H1 (cell line): ENCODE measurements around the gene HTRA2. TPM values are rescaled to one million over a fixed set of nuclear protein-coding genes. Genes with fewer than 3 reads are reported as not detected.

ENCODE experiments used
- CTCF ChIA-PET: fragments of 300-600 bp; sonication (Branson Sonifier 250); formaldehyde crosslinking; loops from one replicate; lab custom pipeline; 2021; ENCODE audit not compliant: partially characterized antibody; lab: Charles Lee
- POLR2A ChIA-PET: fragments of 300-600 bp; sonication (Branson Sonifier 250); formaldehyde crosslinking; loops from one replicate; lab custom pipeline; 2021; ENCODE audit warnings: inconsistent platforms; ENCODE audit not compliant: partially characterized antibody; lab: Charles Lee
- DNase-seq, 2 experiments: peaks; one replicate each; pipeline versions ENCODE4 v3.0.0 to v3.0.0-alpha.2; 2010 to 2022; ENCODE audit warnings: low spot score in 2 of 2, low read depth in 1 of 2, mixed read lengths in 1 of 2
- FAIRE-seq: peaks from 2 replicates; lab custom pipeline; 2011; peaks lifted over from hg19 to GRCh38; lab: Jason Lieb, UNC
- H2AFZ ChIP-seq: 2 replicates; pipeline ENCODE4 v1.8.1; 2012; ENCODE audit warnings: low read length, inconsistent platforms
- H2AK5ac ChIP-seq: 2 replicates; pipeline ENCODE4 v1.6.1; 2013; ENCODE audit warnings: low read depth, low read length
- H2BK120ac ChIP-seq: replicated peaks from 2 replicates; pipeline ENCODE3; 2013; ENCODE audit warnings: low read depth, low read length, inconsistent platforms
- H2BK12ac ChIP-seq: 2 replicates; pipeline ENCODE4 v1.6.1; 2013; ENCODE audit warnings: low read depth, low read length
- H2BK15ac ChIP-seq: 2 replicates; pipeline ENCODE4 v1.6.1; 2013; ENCODE audit warnings: low read length
- H2BK20ac ChIP-seq: 2 replicates; pipeline ENCODE4 v1.6.1; 2013; ENCODE audit warnings: low read length
- H2BK5ac ChIP-seq: 2 replicates; pipeline ENCODE4 v1.6.1; 2013; ENCODE audit warnings: low read depth, low read length
- H3K14ac ChIP-seq: 2 replicates; pipeline ENCODE4 v1.6.1; 2013; ENCODE audit warnings: inconsistent platforms; ENCODE audit not compliant: insufficient read length
- H3K18ac ChIP-seq: 2 replicates; pipeline ENCODE4 v1.6.1; 2013; ENCODE audit warnings: low read length; ENCODE audit errors: extremely low read depth
- H3K23ac ChIP-seq: 2 replicates; pipeline ENCODE4 v1.6.1; 2013; ENCODE audit warnings: inconsistent platforms; ENCODE audit not compliant: insufficient read length
- H3K23me2 ChIP-seq: 2 replicates; pipeline ENCODE4 v1.6.1; 2013; ENCODE audit warnings: low read depth, low read length
- H3K27ac ChIP-seq: 2 replicates; pipeline ENCODE4 v1.6.1; 2011; ENCODE audit warnings: low read depth, low read length, inconsistent platforms
- H3K27me3 ChIP-seq, 4 experiments: replicated peaks in 1 of 4; 1 replicate in 1 of 4; 2 replicates in 3 of 4; pipeline versions ENCODE4 v1.6.1 to v1.8.1; 2011 to 2013; ENCODE audit warnings: low read length in 3 of 4, mild to moderate bottlenecking in 3 of 4, inconsistent platforms in 2 of 4, mixed read lengths in 2 of 4, moderate library complexity in 1 of 4; ENCODE audit not compliant: control insufficient read depth in 3 of 4, insufficient read depth in 3 of 4; ENCODE audit errors: extremely low read depth in 1 of 4
- H3K36me3 ChIP-seq, 4 experiments: 2 replicates each; pipeline versions ENCODE4 v1.6.1 to v1.8.1; 2011 to 2013; ENCODE audit warnings: mild to moderate bottlenecking in 4 of 4, low read length in 3 of 4, moderate library complexity in 2 of 4, control low read depth in 1 of 4, inconsistent platforms in 1 of 4; ENCODE audit not compliant: insufficient read depth in 4 of 4, control insufficient read depth in 2 of 4
- H3K4ac ChIP-seq: replicated peaks from 2 replicates; pipeline ENCODE3; 2013; ENCODE audit warnings: low read length, low read depth, mixed read lengths, inconsistent platforms; ENCODE audit not compliant: insufficient read length
- H3K4me1 ChIP-seq, 4 experiments: replicated peaks in 1 of 4; 1 replicate in 1 of 4; 2 replicates in 3 of 4; pipeline versions ENCODE4 v1.6.1 to v1.8.1; 2011 to 2013; ENCODE audit warnings: low read length in 3 of 4, inconsistent platforms in 2 of 4, mixed read lengths in 1 of 4; ENCODE audit not compliant: insufficient read depth in 4 of 4, control insufficient read depth in 3 of 4
- H3K4me2 ChIP-seq, 2 experiments: 2 replicates each; pipeline versions ENCODE4 v1.6.1 to v1.8.1; 2011 to 2013; ENCODE audit warnings: low read depth in 2 of 2, low read length in 2 of 2, control low read depth in 1 of 2, inconsistent platforms in 1 of 2, mild to moderate bottlenecking in 1 of 2; ENCODE audit not compliant: insufficient read depth in 1 of 2
- H3K4me3 ChIP-seq, 4 experiments: fragments of 200-600, 300-600 bp in 1 of 4; sonication (generic), shearing (Covaris generic), sonication (Bioruptor Twin) in 1 of 4; 2 replicates each; pipeline versions ENCODE4 v1.5.1 to v1.8.1; 2011 to 2016; ENCODE audit warnings: low read length in 4 of 4, low read depth in 3 of 4, control low read depth in 2 of 4, inconsistent platforms in 2 of 4, mild to moderate bottlenecking in 2 of 4, mixed read lengths in 1 of 4, moderate library complexity in 1 of 4; ENCODE audit not compliant: insufficient read depth in 2 of 4; ENCODE audit errors: extremely low read depth in 1 of 4
- H3K56ac ChIP-seq: replicated peaks from 2 replicates; pipeline ENCODE3; 2013; ENCODE audit warnings: low read depth, mild to moderate bottlenecking, mixed read lengths, low read length, inconsistent platforms; ENCODE audit not compliant: insufficient read length
- H3K79me1 ChIP-seq: 2 replicates; pipeline ENCODE4 v1.6.1; 2013; ENCODE audit warnings: low read depth, low read length, control low read depth
- H3K79me2 ChIP-seq, 2 experiments: 2 replicates each; pipeline versions ENCODE4 v1.6.1 to v1.8.1; 2012 to 2013; ENCODE audit warnings: low read length in 2 of 2, mild to moderate bottlenecking in 2 of 2, inconsistent platforms in 1 of 2; ENCODE audit not compliant: insufficient read depth in 2 of 2, control insufficient read depth in 1 of 2
- H3K9ac ChIP-seq, 4 experiments: replicated peaks in 1 of 4; 1 replicate in 1 of 4; 2 replicates in 3 of 4; pipeline versions ENCODE4 v1.6.1 to v1.8.1; 2011 to 2013; ENCODE audit warnings: low read depth in 3 of 4, low read length in 3 of 4, control low read depth in 2 of 4, mild to moderate bottlenecking in 2 of 4, moderate library complexity in 2 of 4, inconsistent platforms in 1 of 4; ENCODE audit errors: extremely low read depth in 1 of 4
- H3K9me3 ChIP-seq, 2 experiments: 2 replicates each; pipeline versions ENCODE4 v1.6.1 to v1.8.1; 2012 to 2013; ENCODE audit warnings: mild to moderate bottlenecking in 2 of 2, moderate library complexity in 2 of 2, control low read depth in 1 of 2, inconsistent platforms in 1 of 2, low read depth in 1 of 2, low read length in 1 of 2, mixed read lengths in 1 of 2; ENCODE audit not compliant: insufficient read depth in 2 of 2
- H4K20me1 ChIP-seq, 2 experiments: replicated peaks in 1 of 2; 2 replicates each; pipeline versions ENCODE3 to v1.8.1; 2011 to 2013; ENCODE audit warnings: inconsistent platforms in 2 of 2, low read length in 2 of 2, mild to moderate bottlenecking in 1 of 2; ENCODE audit not compliant: insufficient read depth in 2 of 2, control insufficient read depth in 1 of 2
- H4K5ac ChIP-seq: 2 replicates; pipeline ENCODE4 v1.6.1; 2013; ENCODE audit warnings: low read length, low read depth, mixed read lengths, inconsistent platforms; ENCODE audit not compliant: insufficient read length
- H4K8ac ChIP-seq: 2 replicates; pipeline ENCODE4 v1.8.0; 2013; ENCODE audit warnings: mild to moderate bottlenecking, moderate library complexity, low read length, inconsistent platforms; ENCODE audit not compliant: insufficient read depth; ENCODE audit errors: extremely low read depth
- H4K91ac ChIP-seq: replicated peaks from 2 replicates; pipeline ENCODE3; 2013; ENCODE audit warnings: low read length, mixed read lengths, inconsistent platforms; ENCODE audit not compliant: insufficient read length
- EZH2 ChIP-seq: fragments of 200-600 bp; sonication (generic); IDR thresholded peaks from 2 replicates; pipeline ENCODE4 v1.7.1; 2012; ENCODE audit warnings: low read depth, mild to moderate bottlenecking, moderate library complexity, low read length, inconsistent platforms; ENCODE audit not compliant: severe bottlenecking
- RNF2 ChIP-seq: fragments of 200-900, 300-1000 bp; sonication (generic); IDR thresholded peaks from 2 replicates; pipeline ENCODE4 v1.7.1; 2016; ENCODE audit warnings: borderline replicate concordance, low read depth, mild to moderate bottlenecking, antibody characterized with exemption, low read length; ENCODE audit not compliant: poor library complexity, severe bottlenecking; ENCODE audit errors: missing control alignments
- SRF ChIP-seq: IDR thresholded peaks from 2 replicates; pipeline ENCODE4 v1.6.1; 2011; ENCODE audit warnings: mild to moderate bottlenecking, low read depth, low read length, moderate library complexity
- WGBS, 2 experiments: shearing (Covaris generic) in 1 of 2; methylation state at CpG; one replicate each; pipeline versions ENCODE4 v1.1.6 to v1.1.7; 2013 to 2015; ENCODE audit warnings: low lambda C conversion rate in 2 of 2, mixed read lengths in 2 of 2, inconsistent platforms in 1 of 2, low coverage in 1 of 2, missing lambda C conversion rate in 1 of 2; ENCODE audit not compliant: insufficient replicate concordance in 2 of 2, insufficient coverage in 1 of 2, insufficient read length in 1 of 2; ENCODE audit errors: extremely low coverage in 1 of 2, missing lambda C conversion rate in 1 of 2; 5-methylcytosine and 5-hydroxymethylcytosine counted together
- polyA plus RNA-seq, 7 experiments: library from polyadenylated mRNA; depleted of rRNA in 3 of 7; stranded (reverse) in 5 of 7; unstranded in 2 of 7; fragments of >200 nt in 5 of 7; fragments of 200-250 nt in 2 of 7; gene quantifications; 1 replicate in 5 of 7; 2 replicates in 1 of 7; 4 replicates in 1 of 7; pipeline versions ENCODE4 v1.2.1 to v1.2.3, GENCODE V29; 2011 to 2013; ENCODE audit warnings: missing spikeins in 2 of 7, mixed read lengths in 2 of 7
- total RNA-seq: library from RNA; stranded (reverse); fragmentation: NEBNext Ultra II Directional; extraction: Animal tissue kit (Norgen Biotek cat#: 25700); gene quantifications from 2 replicates; pipeline ENCODE4 v1.2.1, GENCODE V29; 2021

HTRA2 gene
- total and polyA plus RNA-seq, 2 of the 8 experiments (the other 6 are each of a cell fraction or from before 2014, with no cell fraction given) = 21.6 to 37.6 TPM

DNA sequence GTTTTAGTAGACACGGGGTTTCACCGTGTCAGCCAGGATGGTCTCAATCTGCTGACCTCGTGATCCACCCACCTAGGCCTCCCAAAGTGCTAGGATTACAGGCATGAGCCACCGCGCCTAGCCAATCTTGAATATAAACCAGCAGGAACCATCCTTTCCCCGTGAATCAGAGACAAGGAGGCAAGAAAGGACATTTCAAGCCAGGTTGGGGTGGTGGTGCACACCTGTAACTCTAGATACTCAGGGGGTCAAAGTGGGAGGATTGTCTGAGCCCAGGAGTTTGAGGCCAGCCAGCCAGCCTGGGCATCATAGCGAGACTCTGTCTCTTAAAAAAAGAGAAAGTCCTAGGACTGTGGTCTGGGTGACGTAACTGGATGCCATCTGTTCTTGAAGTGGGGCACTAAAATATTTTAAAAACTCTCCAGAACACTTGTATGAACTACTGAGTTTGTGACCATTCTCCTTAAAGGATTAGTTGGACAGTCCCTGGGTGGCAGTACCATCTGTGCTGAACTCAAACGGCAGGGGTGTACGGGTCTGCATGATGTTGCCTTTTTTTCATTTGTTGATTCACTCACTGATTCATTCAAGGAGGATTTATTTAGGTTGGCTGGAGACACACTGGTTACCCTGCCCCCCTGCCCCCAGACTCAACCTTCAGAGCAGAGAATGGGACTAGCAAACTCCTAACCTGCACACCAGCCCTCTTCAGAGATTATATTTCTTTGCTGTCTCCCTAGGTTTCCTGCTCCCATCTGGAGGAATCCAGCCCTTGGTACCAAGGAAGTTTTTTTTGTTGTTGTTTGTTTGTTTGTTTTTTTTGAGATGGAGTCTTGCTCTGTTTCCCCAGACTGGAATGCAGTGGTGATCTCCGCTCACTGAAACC lies 18.4 kb upstream of the HTRA2 start:
- Histone ChIP-seq H3K4me1 (peaks cover 2 to 29% (median 16%) of the 10 kb centered on the region in 4 experiments), H3K23ac (no peak overlapping the region), H2AFZ (no peak overlapping the region), H3K27ac (no peak overlapping the region), H2BK120ac (no peak overlapping the region), H2BK20ac (no peak overlapping the region)
- TF ChIP-seq SRF (no peak), RNF2 (peak; percentile 37), EZH2 (peak; percentile 37)
- TF ChIP-seq, all 59 proteins: peak for 2
- FAIRE-seq = no peak
- Histone ChIP-seq H3K9me3 (peaks cover 0 to 7% of the 10 kb centered on the region in 2 experiments; a peak in 2 of 4 replicates), H2BK5ac (no peak overlapping the region), H4K8ac (no peak overlapping the region), H3K4me2 (no peak overlapping the region), H2BK12ac (0 out of 2 replicates have a peak overlapping the region, but pooled peaks have one; percentile 12), H3K14ac (no peak overlapping the region), H3K18ac (no peak overlapping the region), H3K36me3 (peaks cover 0 to 15% (median 0%) of the 10 kb centered on the region in 4 experiments; a peak in 1 of 8 replicates), H3K9ac (no peak overlapping the region), H3K4ac (no peak overlapping the region), H3K79me2 (peaks cover 0 to 3% of the 10 kb centered on the region in 2 experiments; a peak in 1 of 4 replicates), H3K56ac (no peak overlapping the region), H4K5ac (no peak overlapping the region), H4K91ac (no peak overlapping the region), H3K4me3 (no peak overlapping the region), H3K27me3 (peaks cover 64 to 83% (median 78%) of the 10 kb centered on the region in 4 experiments), H2AK5ac (no peak overlapping the region), H3K79me1 (no peaks in the 10 kb centered on the region), H2BK15ac (no peak overlapping the region), H4K20me1 (peaks cover 2% of the 10 kb centered on the region in 2 experiments), H3K23me2 (peaks cover 21% of the 10 kb centered on the region)
- ChIA-PET POLR2A (interaction anchor here (2.6 to 6.7 kb wide), 2 partner anchors 11 to 13 kb away, joined by 13 to 63 read pairs; partner anchors contain the start of gene LBX2), CTCF (interaction anchor here (1.4 to 4.2 kb wide), 4 partner anchors 7 to 76 kb away, joined by 8 to 20 read pairs (median 9); partner anchors contain the start of genes CCDC142 and TTC31)
- 65% methylated on average over 11 of the region's 11 CpGs; no CpG with 5 or more reads in 1 of the 2 experiments for WGBS, 2 experiments
- no peak for DNase-seq
